Naive thymus-derived CD4-positive, alpha-beta T cell (primary cell): ENCODE data around the gene CDK5RAP2. TPM values are rescaled to one million over a fixed set of nuclear protein-coding genes. Genes with fewer than 3 reads are reported as not detected.

ENCODE experiments used
- ATAC-seq: fragments of 150-1000 bp; cut with Tn5 transposase; 2 replicates; pipeline ENCODE4 v1.10.0; 2021; ENCODE audit warnings: mild to moderate bottlenecking, moderate library complexity
- CTCF ChIA-PET: fragments of 350-600 bp; sonication (Branson Sonifier 250); formaldehyde crosslinking; loops from one replicate; lab custom pipeline; 2021; ENCODE audit warnings: antibody characterized with exemption; lab: Charles Lee
- POLR2A ChIA-PET: fragments of 350-600 bp; sonication (Branson Sonifier 250); formaldehyde crosslinking; loops from one replicate; lab custom pipeline; 2021; ENCODE audit warnings: antibody characterized with exemption, inconsistent platforms; lab: Charles Lee
- DNase-seq, 9 donors: peaks; one replicate each; pipeline versions ENCODE4 v3.0.0 to v3.0.0-alpha.2; 2020 to 2022; ENCODE audit warnings: mixed read lengths in 1 of 9
- H3K27ac ChIP-seq: one replicate; pipeline ENCODE4 v1.7.0; 2013; ENCODE audit warnings: mild to moderate bottlenecking, low read depth, low read length, moderate library complexity
- H3K27me3 ChIP-seq, 2 donors: one replicate each; pipeline ENCODE4 v1.7.0; 2013; ENCODE audit warnings: low read length in 2 of 2, mild to moderate bottlenecking in 2 of 2, moderate library complexity in 2 of 2; ENCODE audit not compliant: control insufficient read depth in 2 of 2, insufficient read depth in 2 of 2
- H3K36me3 ChIP-seq, 3 experiments: 1 replicate in 2 of 3; 2 replicates in 1 of 3; pipeline ENCODE4 v1.7.0; 2013; ENCODE audit warnings: low read length in 3 of 3, mild to moderate bottlenecking in 3 of 3, moderate library complexity in 1 of 3; ENCODE audit not compliant: insufficient read depth in 3 of 3, control insufficient read depth in 2 of 3
- H3K4me1 ChIP-seq, 2 donors: one replicate each; pipeline ENCODE4 v1.7.0; 2013; ENCODE audit warnings: low read length in 2 of 2, mild to moderate bottlenecking in 2 of 2, moderate library complexity in 1 of 2; ENCODE audit not compliant: control insufficient read depth in 2 of 2, insufficient read depth in 2 of 2
- H3K4me3 ChIP-seq: 2 replicates; pipeline ENCODE4 v1.7.0; 2013; ENCODE audit warnings: mild to moderate bottlenecking, low read length
- H3K9me3 ChIP-seq, 3 experiments: 1 replicate in 2 of 3; 2 replicates in 1 of 3; pipeline ENCODE4 v1.7.0; 2013; ENCODE audit warnings: low read length in 3 of 3; ENCODE audit not compliant: control insufficient read depth in 2 of 3
- H3K27ac Mint-ChIP-seq, 9 donors: one replicate each; pipeline ENCODE4 v1.8.0; 2020 to 2022; ENCODE audit warnings: mixed read lengths in 9 of 9, mild to moderate bottlenecking in 8 of 9, moderate library complexity in 5 of 9, inconsistent platforms in 2 of 9
- H3K27me3 Mint-ChIP-seq, 5 donors: one replicate each; pipeline ENCODE4 v1.8.0; 2021 to 2022; ENCODE audit warnings: mixed read lengths in 5 of 5, mild to moderate bottlenecking in 1 of 5
- H3K36me3 Mint-ChIP-seq, 5 donors: one replicate each; pipeline ENCODE4 v1.8.0; 2020 to 2022; ENCODE audit warnings: mixed read lengths in 5 of 5, mild to moderate bottlenecking in 3 of 5, inconsistent platforms in 1 of 5
- H3K4me1 Mint-ChIP-seq, 7 donors: one replicate each; pipeline ENCODE4 v1.8.0; 2020 to 2022; ENCODE audit warnings: mixed read lengths in 7 of 7, mild to moderate bottlenecking in 3 of 7, inconsistent platforms in 1 of 7
- H3K4me3 Mint-ChIP-seq, 10 donors: one replicate each; pipeline ENCODE4 v1.8.0; 2020 to 2022; ENCODE audit warnings: mild to moderate bottlenecking in 10 of 10, mixed read lengths in 10 of 10, moderate library complexity in 6 of 10, inconsistent platforms in 2 of 10
- H3K9me3 Mint-ChIP-seq, 11 donors: one replicate each; pipeline ENCODE4 v1.8.0; 2020 to 2022; ENCODE audit warnings: mixed read lengths in 11 of 11, mild to moderate bottlenecking in 4 of 11, inconsistent platforms in 1 of 11, moderate library complexity in 1 of 11
- intact Hi-C, 2 donors: fragments of 100-400 bp; cut with micrococcal nuclease; formaldehyde crosslinking; loops; one replicate each; pipeline ENCODE4 v1.15.1; 2023
- polyA plus RNA-seq, 2 donors: library from polyadenylated mRNA; unstranded; fragments of 300-500 nt; fragmentation: Illumina TruSeq; gene quantifications; one replicate each; pipeline ENCODE4 v1.2.3, GENCODE V29; 2021
- total RNA-seq, 6 experiments: library from RNA in 5 of 6; stranded (reverse) in 5 of 6; gene quantifications; 1 replicate in 5 of 6; 2 replicates in 1 of 6; pipeline ENCODE4 v1.2.3 and lab custom pipeline; 2021 to 2026

The CDK5RAP2 gene
- total and polyA plus RNA-seq, 7 experiments from 2014 or later = 23.7 to 98.1 (median 66.7) TPM

- DNase-seq = no peak
Observed at GRCh38 chr9:120378680-120379079, 201.3 kb downstream of the CDK5RAP2 start.

GRCh38 chr9:120377268-120378159 lies 202.5 kb downstream of the CDK5RAP2 start:
- H3K4me3 Mint-ChIP-seq = no peak overlapping the region
- intact Hi-C loops = no loop called here
- POLR2A ChIA-PET = no interaction called here
- ATAC-seq (no peak), DNase-seq (no peak)
- Histone ChIP-seq H3K9me3 (peaks cover 0 to 11% (median 0%) of the 10 kb centered on the region in 3 experiments), H3K27me3 (no peaks in the 10 kb centered on the region), H3K27ac (no peak overlapping the region), H3K4me3 (no peak overlapping the region), H3K4me1 (no peaks in the 10 kb centered on the region), H3K36me3 (peaks cover 0 to 7% (median 0%) of the 10 kb centered on the region in 3 experiments)
- CTCF ChIA-PET = no interaction called here
- peaks cover 0 to 42% (median 12%) of the 10 kb centered on the region in 11 donors for H3K9me3 Mint-ChIP-seq
- peaks cover 14 to 48% (median 36%) of the 10 kb centered on the region in 5 donors for H3K36me3 Mint-ChIP-seq
- no peaks in the 10 kb centered on the region for H3K4me1 Mint-ChIP-seq
- H3K27ac Mint-ChIP-seq = no peak overlapping the region
- H3K27me3 Mint-ChIP-seq = no peaks in the 10 kb centered on the region

More at GRCh38 chr9:120378680-120379079, 201.3 kb downstream of the CDK5RAP2 start:
- no peak overlapping the region for H3K4me3 Mint-ChIP-seq
- peaks cover 14 to 42% (median 34%) of the 10 kb centered on the region in 5 donors for H3K36me3 Mint-ChIP-seq
- Histone ChIP-seq H3K4me1 (no peaks in the 10 kb centered on the region), H3K9me3 (peaks cover 0 to 11% (median 0%) of the 10 kb centered on the region in 3 experiments), H3K27ac (no peak overlapping the region), H3K36me3 (peaks cover 0 to 7% (median 0%) of the 10 kb centered on the region in 3 experiments), H3K27me3 (no peaks in the 10 kb centered on the region), H3K4me3 (no peak overlapping the region)
- intact Hi-C loops = no loop called here
- ChIA-PET CTCF (no interaction called here), POLR2A (no interaction called here)
- no peak for ATAC-seq
- H3K4me1 Mint-ChIP-seq = no peaks in the 10 kb centered on the region
- H3K27me3 Mint-ChIP-seq = no peaks in the 10 kb centered on the region
- no peak overlapping the region for H3K27ac Mint-ChIP-seq
- peaks cover 0 to 42% (median 12%) of the 10 kb centered on the region in 11 donors for H3K9me3 Mint-ChIP-seq

- no peak for DNase-seq
- H3K4me3 Mint-ChIP-seq = peak overlapping the region in 1 of 10 donors; percentile 12
- Histone ChIP-seq H3K9me3 (peaks cover 0 to 11% (median 0%) of the 10 kb centered on the region in 3 experiments), H3K4me3 (no peak overlapping the region), H3K4me1 (no peaks in the 10 kb centered on the region), H3K27ac (no peak overlapping the region), H3K27me3 (no peaks in the 10 kb centered on the region), H3K36me3 (peaks cover 0 to 7% (median 0%) of the 10 kb centered on the region in 3 experiments)
- CTCF ChIA-PET = no interaction called here
- intact Hi-C loops = no loop called here
- H3K4me1 Mint-ChIP-seq = no peaks in the 10 kb centered on the region
- POLR2A ChIA-PET = no interaction called here
- peaks cover 0 to 42% (median 12%) of the 10 kb centered on the region in 11 donors for H3K9me3 Mint-ChIP-seq
- no peak overlapping the region for H3K27ac Mint-ChIP-seq
- no peaks in the 10 kb centered on the region for H3K27me3 Mint-ChIP-seq
- H3K36me3 Mint-ChIP-seq = peaks cover 12 to 44% (median 42%) of the 10 kb centered on the region in 5 donors
- no peak for ATAC-seq
Observed at GRCh38 chr9:120376101-120376500, 203.9 kb downstream of the CDK5RAP2 start.

DNA sequence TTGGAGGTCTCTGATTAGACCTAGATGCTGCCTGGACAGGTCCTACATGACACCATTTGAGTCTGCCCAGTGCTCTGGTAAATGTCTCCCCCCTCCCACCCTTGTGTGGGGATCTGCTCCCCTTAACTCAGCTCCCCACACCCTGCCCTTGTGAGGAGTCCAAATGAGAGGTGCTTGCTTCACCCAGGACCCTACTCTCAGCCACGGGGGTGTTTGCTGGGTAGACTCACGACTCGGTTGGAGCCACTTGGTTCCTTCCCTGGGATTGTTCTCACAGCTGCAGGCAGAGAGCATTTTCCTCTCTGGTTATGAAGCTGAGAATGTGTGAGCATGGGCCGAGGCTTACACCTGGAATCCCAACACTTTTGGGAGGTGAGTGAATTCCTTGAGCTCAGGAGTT lies 204.7 kb downstream of the CDK5RAP2 start:
- no peaks in the 10 kb centered on the region for H3K27me3 ChIP-seq
- CTCF ChIA-PET = no interaction called here
- peaks cover 0 to 7% (median 0%) of the 10 kb centered on the region in 3 experiments for H3K36me3 ChIP-seq
- Mint-ChIP-seq H3K9me3 (peaks cover 0 to 38% (median 12%) of the 10 kb centered on the region in 11 donors), H3K4me1 (no peaks in the 10 kb centered on the region), H3K27me3 (no peaks in the 10 kb centered on the region), H3K27ac (no peak overlapping the region), H3K36me3 (peaks cover 9 to 41% (median 37%) of the 10 kb centered on the region in 5 donors), H3K4me3 (no peak overlapping the region)
- intact Hi-C loops = no loop called here
- POLR2A ChIA-PET = no interaction called here
- no peaks in the 10 kb centered on the region for H3K4me1 ChIP-seq
- no peak for ATAC-seq
- H3K4me3 ChIP-seq = no peak overlapping the region
- H3K9me3 ChIP-seq = peaks cover 0 to 11% (median 0%) of the 10 kb centered on the region in 3 experiments
- no peak overlapping the region for H3K27ac ChIP-seq
- DNase-seq = no peak

GRCh38 chr9:120374817-120375216 lies 205.2 kb downstream of the CDK5RAP2 start:
- CTCF ChIA-PET = no interaction called here
- H3K27ac Mint-ChIP-seq = no peak overlapping the region
- Histone ChIP-seq H3K27ac (no peak overlapping the region), H3K36me3 (peaks cover 0 to 5% (median 0%) of the 10 kb centered on the region in 3 experiments), H3K4me3 (no peak overlapping the region), H3K9me3 (peaks cover 0 to 8% (median 0%) of the 10 kb centered on the region in 3 experiments), H3K27me3 (no peaks in the 10 kb centered on the region), H3K4me1 (no peaks in the 10 kb centered on the region)
- no peak overlapping the region for H3K4me3 Mint-ChIP-seq
- ATAC-seq (no peak), DNase-seq (no peak)
- intact Hi-C loops = no loop called here
- no peaks in the 10 kb centered on the region for H3K27me3 Mint-ChIP-seq
- peaks cover 0 to 33% (median 9%) of the 10 kb centered on the region in 11 donors for H3K9me3 Mint-ChIP-seq
- H3K36me3 Mint-ChIP-seq = peaks cover 6 to 36% (median 32%) of the 10 kb centered on the region in 5 donors
- no peaks in the 10 kb centered on the region for H3K4me1 Mint-ChIP-seq
- POLR2A ChIA-PET = no interaction called here

DNA sequence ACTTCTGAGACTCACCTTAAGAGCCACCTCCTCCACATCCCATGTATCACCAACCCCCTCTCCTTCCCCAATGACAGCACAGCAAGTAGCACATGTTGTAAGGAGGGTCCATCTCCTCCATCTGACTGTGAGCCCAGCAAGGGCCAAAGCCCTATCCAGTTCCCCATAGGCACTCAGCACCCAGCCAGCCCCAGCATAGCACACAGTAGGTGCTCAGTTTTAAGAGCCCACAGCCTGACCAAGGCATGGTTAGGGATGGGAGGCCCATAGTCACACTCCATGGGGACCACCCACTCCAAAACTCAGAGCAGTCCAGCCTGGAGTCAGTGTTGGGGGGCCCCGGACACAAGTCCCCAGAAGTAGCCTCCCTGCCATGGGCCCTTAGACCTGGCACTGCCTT lies 205.7 kb downstream of the CDK5RAP2 start:
- ATAC-seq = no peak
- Histone ChIP-seq H3K9me3 (peaks cover 0 to 2% (median 0%) of the 10 kb centered on the region in 3 experiments), H3K36me3 (no peaks in the 10 kb centered on the region), H3K27me3 (no peaks in the 10 kb centered on the region), H3K4me1 (no peaks in the 10 kb centered on the region), H3K4me3 (no peak overlapping the region), H3K27ac (no peak overlapping the region)
- H3K4me3 Mint-ChIP-seq = no peak overlapping the region
- H3K36me3 Mint-ChIP-seq = peaks cover 5 to 35% (median 32%) of the 10 kb centered on the region in 5 donors
- POLR2A ChIA-PET = no interaction called here
- H3K27ac Mint-ChIP-seq = no peak overlapping the region
- CTCF ChIA-PET = no interaction called here
- no peaks in the 10 kb centered on the region for H3K4me1 Mint-ChIP-seq
- DNase-seq = no peak
- H3K9me3 Mint-ChIP-seq = peaks cover 0 to 28% (median 9%) of the 10 kb centered on the region in 11 donors
- intact Hi-C loops = no loop called here
- no peaks in the 10 kb centered on the region for H3K27me3 Mint-ChIP-seq
